A673 (cell line): ENCODE data around the gene HEMGN.

ENCODE experiments used
- CTCF ChIP-seq: fragments of 300-800, 200-600 bp; sonication (generic); conservative IDR thresholded peaks from 2 replicates; pipeline ENCODE4 v1.5.1; 2017; ENCODE audit warnings: low read depth, mild to moderate bottlenecking, antibody characterized with exemption, low read length, moderate library complexity, mixed read lengths
- EZH2 ChIP-seq: fragments of 200-600 bp; sonication (generic); IDR thresholded peaks from 2 replicates; pipeline ENCODE4 v1.6.1; 2017; ENCODE audit warnings: borderline replicate concordance, low read depth, mild to moderate bottlenecking, mixed read lengths, antibody characterized with exemption, low read length; ENCODE audit not compliant: poor library complexity, severe bottlenecking

GRCh38 chr9:97987487-97987886, 49.5 kb upstream of the HEMGN start:
- TF ChIP-seq CTCF (no peak), EZH2 (no peak)
